HepG2 (cell line): ENCODE results near the gene SMTNL2. TPM values are rescaled to one million over a fixed set of nuclear protein-coding genes. Genes with fewer than 3 reads are reported as not detected.

ENCODE experiments used
- ATAC-seq: fragments of 200-7000 bp; cut with Tn5 transposase; 3 replicates; pipeline ENCODE4 v1.9.1; 2020; ENCODE audit warnings: mild to moderate bottlenecking, moderate library complexity
- BruUV-seq: library from RNA; stranded (reverse); fragments of 400-500 nt; replicated peaks from 2 replicates; lab custom pipeline; 2021; lab: Mats Ljungman, UMichigan
- CTCF ChIA-PET: fragments of 300-600 bp; formaldehyde crosslinking; extraction: SDS; loops from one replicate; lab custom pipeline; 2021; ENCODE audit warnings: low total read pairs, inconsistent platforms, low intra/inter-chr PET ratio; lab: Yijun Ruan, JAX
- POLR2A ChIA-PET: fragments of 350-600 bp; sonication (Branson Sonifier 250); formaldehyde crosslinking; loops from one replicate; lab custom pipeline; 2020; ENCODE audit warnings: antibody characterized with exemption, inconsistent platforms; lab: Yijun Ruan, JAX
- DNase-seq: peaks from one replicate; pipeline ENCODE4 v3.0.0-alpha.2; 2015; ENCODE audit warnings: low spot score
- FAIRE-seq: peaks from 3 replicates; lab custom pipeline; 2011; peaks lifted over from hg19 to GRCh38; lab: Jason Lieb, UNC
- H2AFZ ChIP-seq: one replicate; pipeline ENCODE4 v1.6.1; 2011; ENCODE audit warnings: low read length, inconsistent platforms
- H3K27ac ChIP-seq: fragments of 300-600 bp; 3 replicates; pipeline ENCODE4 v1.8.0; 2011; ENCODE audit warnings: mixed run types, mild to moderate bottlenecking, mixed read lengths, low read length, inconsistent platforms; ENCODE audit not compliant: insufficient read depth; ENCODE audit errors: extremely low read length
- H3K27me3 ChIP-seq, 2 experiments: fragments of 200-600 bp in 1 of 2; 2 replicates in 1 of 2; 3 replicates in 1 of 2; pipeline versions ENCODE4 v1.6.0 to v1.8.0; 2011; ENCODE audit warnings: low read length in 2 of 2, mild to moderate bottlenecking in 2 of 2, moderate library complexity in 2 of 2, inconsistent platforms in 1 of 2; ENCODE audit not compliant: insufficient read depth in 2 of 2, control insufficient read depth in 1 of 2
- H3K36me3 ChIP-seq, 2 experiments: fragments of 200-600 bp in 1 of 2; replicated peaks in 1 of 2; 2 replicates in 1 of 2; 3 replicates in 1 of 2; pipeline versions ENCODE4 v1.5.1 to v1.8.0; 2011; ENCODE audit warnings: low read length in 2 of 2, inconsistent platforms in 1 of 2; ENCODE audit not compliant: insufficient read depth in 2 of 2, control insufficient read depth in 1 of 2
- H3K4me1 ChIP-seq: 2 replicates; pipeline ENCODE4 v1.5.1; 2012; ENCODE audit warnings: low read length, inconsistent platforms; ENCODE audit not compliant: insufficient read depth
- H3K4me2 ChIP-seq: 2 replicates; pipeline ENCODE4 v1.6.0; 2011; ENCODE audit warnings: low read depth, low read length, inconsistent platforms
- H3K4me3 ChIP-seq, 3 experiments: fragments of 200-600 bp in 1 of 3; sonication (generic), shearing (Covaris generic) in 1 of 3; replicated peaks in 1 of 3; 2 replicates each; pipeline ENCODE4 v1.5.1; 2011 to 2016; ENCODE audit warnings: low read length in 3 of 3, inconsistent platforms in 2 of 3, low read depth in 2 of 3, mild to moderate bottlenecking in 2 of 3, control low read depth in 1 of 3, mixed read lengths in 1 of 3; ENCODE audit not compliant: insufficient read depth in 1 of 3
- H3K79me2 ChIP-seq: one replicate; pipeline ENCODE4 v1.6.1; 2011; ENCODE audit warnings: low read length, inconsistent platforms; ENCODE audit not compliant: insufficient read depth
- H3K9ac ChIP-seq: 2 replicates; pipeline ENCODE4 v1.6.0; 2011; ENCODE audit warnings: mild to moderate bottlenecking, low read depth, low read length, inconsistent platforms; ENCODE audit not compliant: insufficient read depth
- H3K9me3 ChIP-seq: 2 replicates; pipeline ENCODE4 v1.5.1; 2012; ENCODE audit warnings: mild to moderate bottlenecking, low read length
- H4K20me1 ChIP-seq: 2 replicates; pipeline ENCODE4 v1.6.0; 2011; ENCODE audit warnings: inconsistent platforms, mild to moderate bottlenecking, low read length, moderate library complexity; ENCODE audit not compliant: insufficient read depth
- ARHGAP35 ChIP-seq: sonication (generic); formaldehyde crosslinking; IDR thresholded peaks from 2 replicates; pipeline ENCODE4 v1.9.0; 2022; ENCODE audit warnings: mild to moderate bottlenecking, inconsistent platforms, moderate library complexity, missing genetic modification reagents, borderline replicate concordance
- CEBPG ChIP-seq: IDR thresholded peaks from 2 replicates; pipeline ENCODE4 v1.6.1; 2016
- NCOA1 ChIP-seq: sonication (generic); formaldehyde crosslinking; IDR thresholded peaks from 2 replicates; pipeline ENCODE4 v1.9.0; 2021; ENCODE audit warnings: missing genetic modification reagents
- NFKB2 ChIP-seq: sonication (generic); formaldehyde crosslinking; IDR thresholded peaks from 2 replicates; pipeline ENCODE4 v1.4.0; 2020; ENCODE audit warnings: missing genetic modification reagents, borderline replicate concordance
- SRF ChIP-seq: IDR thresholded peaks from 2 replicates; pipeline ENCODE4 v1.6.1; 2011; ENCODE audit warnings: mild to moderate bottlenecking, low read depth, low read length, moderate library complexity
- TSC22D2 ChIP-seq: sonication (generic); formaldehyde crosslinking; IDR thresholded peaks from 2 replicates; pipeline ENCODE4 v1.5.1; 2020; ENCODE audit warnings: missing genetic modification reagents, mild to moderate bottlenecking, borderline replicate concordance
- ZC3H13 ChIP-seq: sonication (generic); formaldehyde crosslinking; IDR thresholded peaks from 2 replicates; pipeline ENCODE4 v1.8.1; 2023; ENCODE audit warnings: mild to moderate bottlenecking, missing genetic modification reagents, moderate library complexity
- ZMYM4 ChIP-seq: sonication (generic); formaldehyde crosslinking; IDR thresholded peaks from 2 replicates; pipeline ENCODE4 v1.8.1; 2023; ENCODE audit warnings: mild to moderate bottlenecking, missing genetic modification reagents
- ZNF121 ChIP-seq: sonication (generic); formaldehyde crosslinking; IDR thresholded peaks from 2 replicates; pipeline ENCODE4 v1.5.0; 2020; ENCODE audit warnings: mild to moderate bottlenecking, missing genetic modification reagents
- WGBS: methylation state at CpG from one replicate; pipeline ENCODE4 v1.1.6; 2017; ENCODE audit warnings: low lambda C conversion rate; 5-methylcytosine and 5-hydroxymethylcytosine counted together
- in situ Hi-C: cut with HindIII; loops from 2 replicates; pipeline ENCODE4 v1.10.0; 2017; ENCODE audit warnings: low pct_unique_long_range_greater_than_20kb; ENCODE audit not compliant: extremely low pct_ligation_motif_present
- intact Hi-C: fragments of 100-400 bp; cut with micrococcal nuclease; formaldehyde crosslinking; loops from one replicate; pipeline ENCODE4 v1.10.0; 2022; ENCODE audit not compliant: unreplicated experiment
- polyA plus RNA-seq, 8 experiments: library from polyadenylated mRNA; depleted of rRNA in 3 of 8; stranded (reverse) in 7 of 8; unstranded in 1 of 8; fragments of >200 nt; fragmentation: Illumina TruSeq in 4 of 8; extraction: Trizol in 4 of 8; gene quantifications; 2 replicates each; pipeline versions ENCODE4 v1.2.1 to v1.2.3, GENCODE V29; 2011 to 2016; ENCODE audit warnings: low read depth in 4 of 8, missing spikeins in 1 of 8, mixed read lengths in 1 of 8; ENCODE audit not compliant: insufficient read depth in 1 of 8
- total RNA-seq, 5 experiments: library from RNA; depleted of rRNA; stranded (reverse); fragments of >200 nt; fragmentation: Illumina TruSeq; extraction: Trizol; gene quantifications; 2 replicates each; pipeline ENCODE4 v1.2.3, GENCODE V29; 2016; ENCODE audit warnings: low read depth in 1 of 5
- TF ChIP-seq, protein P1 (sequence below): sonication (generic); formaldehyde crosslinking; conservative IDR thresholded peaks from 2 replicates; pipeline ENCODE4 v1.8.1; 2023; ENCODE audit warnings: missing genetic modification reagents

Gene SMTNL2
- total and polyA plus RNA-seq, 2 of the 13 experiments (the other 11 are each of a cell fraction or from before 2014, with no cell fraction given) = 0.41 to 5.1 TPM

DNA sequence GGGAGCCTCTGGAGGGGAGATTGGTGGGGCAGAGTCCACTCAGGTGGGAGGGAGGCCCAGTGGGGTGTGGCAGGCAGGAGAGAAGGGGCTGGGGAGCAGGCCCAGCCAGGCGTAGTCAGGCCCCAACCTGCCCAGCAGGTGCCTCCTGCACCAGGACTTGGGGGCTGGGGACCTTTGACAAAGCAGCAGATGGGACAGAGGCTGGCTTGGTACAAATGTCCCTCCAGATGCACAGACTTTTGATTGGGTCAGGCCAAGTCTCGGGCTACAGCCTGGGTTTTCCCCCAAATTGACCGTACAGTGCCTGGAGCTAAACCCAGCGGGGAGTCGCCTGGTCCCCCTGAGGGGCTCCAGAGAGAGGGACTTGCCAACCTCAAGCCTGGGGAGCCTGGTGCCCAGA lies 24.4 kb upstream of the SMTNL2 start (continued):
- TF ChIP-seq ARHGAP35 (CRISPR knock-in tag) (no peak), CEBPG (no peak), SRF (no peak)

DNA sequence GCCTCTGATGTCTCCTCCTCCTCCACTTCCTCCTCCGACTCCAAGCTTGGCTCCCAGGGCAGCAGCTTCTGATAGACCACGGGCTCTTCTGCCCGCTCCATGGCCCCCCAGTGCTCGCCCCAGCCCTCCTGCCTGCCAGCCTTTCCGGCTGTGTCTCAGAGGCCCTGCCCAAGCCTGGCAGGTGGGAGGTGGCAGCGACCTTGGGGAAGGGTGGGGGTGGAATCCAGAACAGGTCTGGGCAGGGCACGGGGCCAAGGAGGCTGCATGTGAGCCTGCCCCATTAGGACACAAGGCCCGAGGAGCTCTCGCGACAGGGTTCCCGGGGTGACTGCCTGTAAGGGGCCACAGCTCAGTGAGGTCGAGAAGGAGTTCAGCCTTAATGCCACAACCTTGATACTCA lies 23.9 kb upstream of the SMTNL2 start, which contains the start of gene GGT6:
TSS of gene GGT6 (minus strand) at position 157 of the 400 bp plus-strand sequence. CDS start at position 101, 56 bp downstream.
- H3K4me1 ChIP-seq = peaks cover 52% of the 10 kb centered on the region
- H3K9me3 ChIP-seq = no peaks in the 10 kb centered on the region
- peak within 1 kb of the TSS in 1 of 3 experiments; percentile 2; a peak in 1 of 6 replicates for H3K4me3 ChIP-seq
- no TSS peak for BruUV-seq
- WGBS = 82% methylated on average over 5 of the region's 12 CpGs
- intact Hi-C loops (loop anchor here (10.0 kb wide), 1 partner anchor 324 kb away; no protein-coding TSS in a partner anchor), in situ Hi-C loops (no loop called here)
- ATAC-seq (no peak), FAIRE-seq (no peak), DNase-seq (no peak)
- no peaks in the 10 kb centered on the region for H4K20me1 ChIP-seq
- POLR2A ChIA-PET = interaction anchor here (1.1 kb wide), 1 partner anchor 16 kb away, joined by 4 read pairs; no protein-coding TSS in a partner anchor
- TF ChIP-seq ZC3H13 (no peak), ZNF121 (no peak), NFKB2 (0 out of 2 replicates have a peak, but pooled peaks have one; percentile 18), NCOA1 (CRISPR knock-in tag) (0 out of 2 replicates have a peak, but pooled peaks have one; percentile 25), TSC22D2 (CRISPR knock-in tag) (no peak), ZMYM4 (CRISPR knock-in tag) (0 out of 2 replicates have a peak, but pooled peaks have one; percentile 8)
- TF ChIP-seq, protein P1, sequence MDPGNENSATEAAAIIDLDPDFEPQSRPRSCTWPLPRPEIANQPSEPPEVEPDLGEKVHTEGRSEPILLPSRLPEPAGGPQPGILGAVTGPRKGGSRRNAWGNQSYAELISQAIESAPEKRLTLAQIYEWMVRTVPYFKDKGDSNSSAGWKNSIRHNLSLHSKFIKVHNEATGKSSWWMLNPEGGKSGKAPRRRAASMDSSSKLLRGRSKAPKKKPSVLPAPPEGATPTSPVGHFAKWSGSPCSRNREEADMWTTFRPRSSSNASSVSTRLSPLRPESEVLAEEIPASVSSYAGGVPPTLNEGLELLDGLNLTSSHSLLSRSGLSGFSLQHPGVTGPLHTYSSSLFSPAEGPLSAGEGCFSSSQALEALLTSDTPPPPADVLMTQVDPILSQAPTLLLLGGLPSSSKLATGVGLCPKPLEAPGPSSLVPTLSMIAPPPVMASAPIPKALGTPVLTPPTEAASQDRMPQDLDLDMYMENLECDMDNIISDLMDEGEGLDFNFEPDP (CRISPR knock-in tag) = 0 out of 2 replicates have a peak, but pooled peaks have one; percentile 94
- no peaks in the 10 kb centered on the region for H3K27me3 ChIP-seq
- CTCF ChIA-PET = interaction anchor here (1.3 kb wide), 1 partner anchor 66 kb away, joined by 6 read pairs; no protein-coding TSS in a partner anchor
- no peaks in the 10 kb centered on the region for H3K79me2 ChIP-seq
- no peak within 1 kb of the TSS for H3K27ac ChIP-seq
- H3K36me3 ChIP-seq = no peaks in the 10 kb centered on the region
- H3K9ac ChIP-seq = no peak within 1 kb of the TSS
- H3K4me2 ChIP-seq = peak within 1 kb of the TSS; percentile 52
- H2AFZ ChIP-seq = no peak within 1 kb of the TSS
